Liver (tissue), 9 donors: ENCODE results near the gene DCAF5. TPM values are rescaled to one million over a fixed set of nuclear protein-coding genes. Genes with fewer than 3 reads are reported as not detected.

Source experiments
- DNase-seq: peaks from one replicate; pipeline ENCODE4 v3.0.0-alpha.2; 2017; ENCODE audit warnings: low spot score
- H3K27ac ChIP-seq, 2 donors: one replicate each; pipeline ENCODE4 v1.7.0; 2013; ENCODE audit warnings: inconsistent platforms in 2 of 2, low read length in 2 of 2, control low read depth in 1 of 2, low read depth in 1 of 2, mild to moderate bottlenecking in 1 of 2
- H3K27me3 ChIP-seq, 4 donors: one replicate each; pipeline versions ENCODE4 v1.6.1 to v1.7.0; 2013; ENCODE audit warnings: low read length in 3 of 4, inconsistent platforms in 1 of 4, mild to moderate bottlenecking in 1 of 4, moderate library complexity in 1 of 4; ENCODE audit not compliant: control insufficient read depth in 4 of 4, insufficient read depth in 4 of 4
- H3K36me3 ChIP-seq, 4 donors: one replicate each; pipeline versions ENCODE4 v1.6.1 to v1.7.0; 2013; ENCODE audit warnings: low read length in 3 of 4, mild to moderate bottlenecking in 3 of 4, low read depth in 1 of 4, moderate library complexity in 1 of 4; ENCODE audit not compliant: control insufficient read depth in 4 of 4, insufficient read depth in 3 of 4
- H3K4me1 ChIP-seq, 4 donors: one replicate each; pipeline versions ENCODE4 v1.6.1 to v1.7.0; 2013; ENCODE audit warnings: low read length in 3 of 4, mild to moderate bottlenecking in 3 of 4, moderate library complexity in 1 of 4; ENCODE audit not compliant: control insufficient read depth in 4 of 4, insufficient read depth in 4 of 4
- H3K4me3 ChIP-seq, 3 donors: one replicate each; pipeline versions ENCODE4 v1.6.1 to v1.7.0; 2013; ENCODE audit warnings: low read length in 3 of 3, control low read depth in 1 of 3, low read depth in 1 of 3, mild to moderate bottlenecking in 1 of 3
- H3K9ac ChIP-seq, 2 donors: one replicate each; pipeline ENCODE4 v1.7.0; 2013; ENCODE audit warnings: low read length in 2 of 2, mild to moderate bottlenecking in 2 of 2, moderate library complexity in 2 of 2, control low read depth in 1 of 2, low read depth in 1 of 2
- H3K9me3 ChIP-seq, 4 donors: one replicate each; pipeline versions ENCODE4 v1.6.1 to v1.7.0; 2013; ENCODE audit warnings: low read length in 3 of 4; ENCODE audit not compliant: control insufficient read depth in 4 of 4
- EGR1 ChIP-seq, 2 donors: IDR thresholded peaks; 2 replicates each; pipeline ENCODE4 v1.6.1; 2016 to 2018; ENCODE audit warnings: antibody characterized with exemption in 2 of 2, low read depth in 2 of 2
- FOXA1 ChIP-seq: IDR thresholded peaks from 2 replicates; pipeline ENCODE4 v1.6.1; 2016; ENCODE audit warnings: antibody characterized with exemption
- FOXA2 ChIP-seq: IDR thresholded peaks from 2 replicates; pipeline ENCODE4 v1.6.1; 2016; ENCODE audit warnings: antibody characterized with exemption
- GABPA ChIP-seq, 2 donors: IDR thresholded peaks in 1 of 2; conservative IDR thresholded peaks in 1 of 2; 2 replicates each; pipeline ENCODE4 v1.6.1; 2016; ENCODE audit warnings: antibody characterized with exemption in 2 of 2, mild to moderate bottlenecking in 1 of 2, moderate library complexity in 1 of 2
- HNF4A ChIP-seq, 2 donors: conservative IDR thresholded peaks; 2 replicates each; pipeline ENCODE4 v1.6.1; 2016; ENCODE audit warnings: antibody characterized with exemption in 2 of 2, mild to moderate bottlenecking in 2 of 2
- HNF4G ChIP-seq: IDR thresholded peaks from 2 replicates; pipeline ENCODE4 v1.6.1; 2016; ENCODE audit warnings: antibody characterized with exemption
- JUND ChIP-seq, 2 donors: IDR thresholded peaks; 2 replicates each; pipeline ENCODE4 v1.6.1; 2016; ENCODE audit warnings: antibody characterized with exemption in 2 of 2
- NR2F2 ChIP-seq: IDR thresholded peaks from 2 replicates; pipeline ENCODE4 v1.6.1; 2016; ENCODE audit warnings: antibody characterized with exemption
- RAD21 ChIP-seq, 2 donors: IDR thresholded peaks; 2 replicates each; pipeline ENCODE4 v1.6.1; 2016; ENCODE audit warnings: antibody characterized with exemption in 2 of 2, mild to moderate bottlenecking in 2 of 2
- RXRA ChIP-seq, 2 donors: IDR thresholded peaks; 2 replicates each; pipeline ENCODE4 v1.6.1; 2017 to 2018; ENCODE audit warnings: antibody characterized with exemption in 2 of 2, mild to moderate bottlenecking in 1 of 2
- SP1 ChIP-seq: IDR thresholded peaks from 2 replicates; pipeline ENCODE4 v1.6.1; 2018; ENCODE audit warnings: antibody characterized with exemption, mild to moderate bottlenecking
- TAF1 ChIP-seq: conservative IDR thresholded peaks from 2 replicates; pipeline ENCODE4 v1.6.1; 2016; ENCODE audit warnings: antibody characterized with exemption, mild to moderate bottlenecking
- YY1 ChIP-seq: IDR thresholded peaks from 2 replicates; pipeline ENCODE4 v1.6.1; 2016; ENCODE audit warnings: antibody characterized with exemption, mild to moderate bottlenecking
- WGBS: extraction: QIAGEN DNeasy Blood & Tissue Kit; methylation state at CpG from one replicate; pipeline ENCODE4 v1.1.7; 2013; 5-methylcytosine and 5-hydroxymethylcytosine counted together
- polyA plus RNA-seq, 2 donors: library from polyadenylated mRNA; stranded (reverse) in 1 of 2; unstranded in 1 of 2; fragments of 200-250 nt in 1 of 2; fragments of >200 nt in 1 of 2; fragmentation: Nextera tagmentation in 1 of 2; extraction: Ambion mirVana in 1 of 2; gene quantifications; one replicate each; pipeline versions ENCODE4 v1.2.1 to v1.2.3, GENCODE V29; 2013 to 2015
- total RNA-seq, 2 donors: library from RNA; depleted of rRNA; stranded (reverse); fragments of >200 nt; gene quantifications; one replicate each; pipeline ENCODE4 v1.2.3, GENCODE V29; 2014
- TF ChIP-seq, protein P1 (sequence below): IDR thresholded peaks from 2 replicates; pipeline ENCODE4 v1.6.1; 2016; ENCODE audit warnings: antibody characterized with exemption
- TF ChIP-seq, protein P2 (sequence below): IDR thresholded peaks from 2 replicates; pipeline ENCODE4 v1.6.1; 2016; ENCODE audit warnings: antibody characterized with exemption
- TF ChIP-seq, protein P3 (sequence below): fragments of 150-350 bp; IDR thresholded peaks from 2 replicates; pipeline ENCODE4 v1.5.1; 2017; ENCODE audit warnings: improper control_type of control experiment, low read depth, low read length; ENCODE audit not compliant: missing input control
- TF ChIP-seq, protein P4 (sequence below): IDR thresholded peaks from 2 replicates; pipeline ENCODE4 v1.6.1; 2016; ENCODE audit warnings: antibody characterized with exemption, mild to moderate bottlenecking
- TF ChIP-seq, protein P5 (sequence below): IDR thresholded peaks from 2 replicates; pipeline ENCODE4 v1.6.1; 2016; ENCODE audit warnings: antibody characterized with exemption
- donor health status: healthy.
- donor health status: healthy.
- donor health status: healthy.
- donor health status: healthy.
- donor health status: healthy.

The DCAF5 gene
- total and polyA plus RNA-seq, 4 donors, result 12.9 to 18.1 (median 14.5) TPM

DNA sequence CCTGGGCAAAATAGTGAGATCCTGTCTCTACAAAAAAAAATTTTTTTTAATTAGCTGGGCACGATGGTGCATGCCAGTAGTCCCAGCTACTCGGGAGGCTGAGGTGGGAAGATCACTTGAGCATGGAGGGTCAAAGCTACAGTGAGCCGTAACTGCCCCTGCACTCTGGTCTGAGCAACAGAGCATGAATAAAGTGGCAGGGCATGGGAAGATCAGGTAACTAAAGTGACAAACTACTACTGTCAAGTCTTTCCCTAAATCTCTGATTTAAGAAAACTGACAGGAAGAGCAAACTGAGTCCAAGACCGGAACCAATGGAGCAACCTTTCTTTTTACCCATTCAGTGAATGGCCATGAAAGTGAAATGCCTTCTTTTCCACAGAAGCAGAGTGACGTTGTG is 10.8 kb downstream of the DCAF5 start:
- H3K27ac ChIP-seq, result peak overlapping the region in 1 of 2 donors; percentile 26
- no peak overlapping the region for H3K9ac ChIP-seq
- H3K36me3 ChIP-seq, result peaks cover 0 to 3% (median 1%) of the 10 kb centered on the region in 4 donors
- H3K9me3 ChIP-seq, result no peaks in the 10 kb centered on the region
- H3K4me3 ChIP-seq, result no peak overlapping the region
- no peaks in the 10 kb centered on the region for H3K27me3 ChIP-seq
- WGBS, result 95% methylated on average over 5 of the region's 5 CpGs
- DNase-seq, result no peak
- no peak for TF ChIP-seq SP1
- H3K4me1 ChIP-seq, result peaks cover 0 to 22% (median 3%) of the 10 kb centered on the region in 4 donors

DNA sequence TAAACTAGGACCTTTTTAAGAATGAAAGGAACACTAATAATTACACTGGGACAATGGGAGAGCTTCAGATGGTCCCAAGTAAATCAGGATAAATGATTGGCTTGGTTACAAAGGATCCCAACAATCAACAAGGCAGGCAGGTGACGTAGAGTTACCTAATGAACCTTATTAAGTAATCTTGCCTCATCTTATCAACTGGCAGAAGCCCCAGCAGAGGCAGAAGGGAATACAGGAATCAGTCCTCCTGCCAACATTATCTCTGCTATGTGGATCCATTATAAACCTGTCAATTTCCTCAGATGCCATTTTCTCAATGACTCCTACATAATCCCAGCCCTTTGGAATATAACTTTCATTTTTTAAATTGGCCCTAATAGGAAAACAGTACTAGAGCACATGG is 11.4 kb downstream of the DCAF5 start:
- Histone ChIP-seq H3K27me3 (no peaks in the 10 kb centered on the region), H3K4me3 (no peak overlapping the region), H3K9ac (no peak overlapping the region), H3K9me3 (no peaks in the 10 kb centered on the region), H3K36me3 (peaks cover 0 to 3% (median 1%) of the 10 kb centered on the region in 4 donors), H3K27ac (peak overlapping the region in 1 of 2 donors; percentile 26), H3K4me1 (peaks cover 0 to 22% (median 3%) of the 10 kb centered on the region in 4 donors)
- 33% methylated on average over 1 of the region's 1 CpG for WGBS
- DNase-seq, result no peak
- TF ChIP-seq, protein P1, sequence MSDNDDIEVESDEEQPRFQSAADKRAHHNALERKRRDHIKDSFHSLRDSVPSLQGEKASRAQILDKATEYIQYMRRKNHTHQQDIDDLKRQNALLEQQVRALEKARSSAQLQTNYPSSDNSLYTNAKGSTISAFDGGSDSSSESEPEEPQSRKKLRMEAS, result no peak
- TF ChIP-seq NR2F2, result no peak
- TF ChIP-seq FOXA1, result no peak
- no peak for TF ChIP-seq YY1
- TF ChIP-seq JUND (IDR thresholded peaks at IDR 0.05), result no peak
- no peak for TF ChIP-seq HNF4G
- no peak for TF ChIP-seq RAD21 (IDR thresholded peaks at IDR 0.05)
- peak in 1 of 2 donors; percentile 9 for TF ChIP-seq HNF4A (conservative IDR thresholded peaks at IDR 0.05)
- TF ChIP-seq FOXA2, result no peak

DNA sequence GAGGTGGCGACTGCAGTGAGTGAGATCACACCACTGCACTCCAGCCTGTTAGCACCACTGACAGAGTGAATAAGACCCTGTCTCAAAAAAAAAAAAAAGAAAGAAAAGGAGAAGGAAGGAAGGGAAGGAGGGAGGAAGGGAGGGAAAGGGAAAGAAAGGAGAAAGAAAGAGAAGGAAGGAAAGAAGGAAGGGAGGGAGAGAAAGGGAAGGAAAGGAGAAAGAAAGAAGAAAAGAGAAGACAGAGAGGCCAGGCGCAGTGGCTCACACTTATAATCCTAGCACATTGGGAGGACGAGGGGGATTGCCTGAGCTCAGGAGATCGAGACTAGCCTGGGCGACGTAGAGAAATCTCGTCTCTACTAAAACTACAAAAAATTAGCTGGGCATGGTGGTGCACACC is 13.2 kb downstream of the DCAF5 start:
- Histone ChIP-seq H3K27me3 (no peaks in the 10 kb centered on the region), H3K36me3 (peaks cover 0 to 3% (median 1%) of the 10 kb centered on the region in 4 donors), H3K4me1 (peaks cover 0 to 16% (median 3%) of the 10 kb centered on the region in 4 donors), H3K9ac (no peak overlapping the region), H3K4me3 (no peak overlapping the region), H3K27ac (no peak overlapping the region), H3K9me3 (no peaks in the 10 kb centered on the region)
- TF ChIP-seq HNF4A (conservative IDR thresholded peaks at IDR 0.05), result no peak
- no peak for TF ChIP-seq NR2F2
- TF ChIP-seq TAF1, result no peak
- TF ChIP-seq, protein P2, sequence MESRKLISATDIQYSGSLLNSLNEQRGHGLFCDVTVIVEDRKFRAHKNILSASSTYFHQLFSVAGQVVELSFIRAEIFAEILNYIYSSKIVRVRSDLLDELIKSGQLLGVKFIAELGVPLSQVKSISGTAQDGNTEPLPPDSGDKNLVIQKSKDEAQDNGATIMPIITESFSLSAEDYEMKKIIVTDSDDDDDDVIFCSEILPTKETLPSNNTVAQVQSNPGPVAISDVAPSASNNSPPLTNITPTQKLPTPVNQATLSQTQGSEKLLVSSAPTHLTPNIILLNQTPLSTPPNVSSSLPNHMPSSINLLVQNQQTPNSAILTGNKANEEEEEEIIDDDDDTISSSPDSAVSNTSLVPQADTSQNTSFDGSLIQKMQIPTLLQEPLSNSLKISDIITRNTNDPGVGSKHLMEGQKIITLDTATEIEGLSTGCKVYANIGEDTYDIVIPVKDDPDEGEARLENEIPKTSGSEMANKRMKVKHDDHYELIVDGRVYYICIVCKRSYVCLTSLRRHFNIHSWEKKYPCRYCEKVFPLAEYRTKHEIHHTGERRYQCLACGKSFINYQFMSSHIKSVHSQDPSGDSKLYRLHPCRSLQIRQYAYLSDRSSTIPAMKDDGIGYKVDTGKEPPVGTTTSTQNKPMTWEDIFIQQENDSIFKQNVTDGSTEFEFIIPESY, result no peak
- no peak for TF ChIP-seq SP1
- no peak for TF ChIP-seq FOXA1
- TF ChIP-seq, protein P1, result no peak
- no peak for TF ChIP-seq EGR1 (IDR thresholded peaks at IDR 0.05; ENCODE audit: low read depth in 2 of 2)
- no peak for TF ChIP-seq GABPA (IDR thresholded peaks at IDR 0.05 in 1 of 2, conservative IDR thresholded peaks at IDR 0.05 in 1 of 2)
- TF ChIP-seq FOXA2, result no peak
- TF ChIP-seq YY1, result no peak
- TF ChIP-seq RXRA (IDR thresholded peaks at IDR 0.05), result no peak
- no peak for TF ChIP-seq HNF4G
- no peak for TF ChIP-seq JUND (IDR thresholded peaks at IDR 0.05)
- TF ChIP-seq RAD21 (IDR thresholded peaks at IDR 0.05), result no peak
- TF ChIP-seq, protein P3, sequence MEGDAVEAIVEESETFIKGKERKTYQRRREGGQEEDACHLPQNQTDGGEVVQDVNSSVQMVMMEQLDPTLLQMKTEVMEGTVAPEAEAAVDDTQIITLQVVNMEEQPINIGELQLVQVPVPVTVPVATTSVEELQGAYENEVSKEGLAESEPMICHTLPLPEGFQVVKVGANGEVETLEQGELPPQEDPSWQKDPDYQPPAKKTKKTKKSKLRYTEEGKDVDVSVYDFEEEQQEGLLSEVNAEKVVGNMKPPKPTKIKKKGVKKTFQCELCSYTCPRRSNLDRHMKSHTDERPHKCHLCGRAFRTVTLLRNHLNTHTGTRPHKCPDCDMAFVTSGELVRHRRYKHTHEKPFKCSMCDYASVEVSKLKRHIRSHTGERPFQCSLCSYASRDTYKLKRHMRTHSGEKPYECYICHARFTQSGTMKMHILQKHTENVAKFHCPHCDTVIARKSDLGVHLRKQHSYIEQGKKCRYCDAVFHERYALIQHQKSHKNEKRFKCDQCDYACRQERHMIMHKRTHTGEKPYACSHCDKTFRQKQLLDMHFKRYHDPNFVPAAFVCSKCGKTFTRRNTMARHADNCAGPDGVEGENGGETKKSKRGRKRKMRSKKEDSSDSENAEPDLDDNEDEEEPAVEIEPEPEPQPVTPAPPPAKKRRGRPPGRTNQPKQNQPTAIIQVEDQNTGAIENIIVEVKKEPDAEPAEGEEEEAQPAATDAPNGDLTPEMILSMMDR, result no peak
- TF ChIP-seq, protein P4, sequence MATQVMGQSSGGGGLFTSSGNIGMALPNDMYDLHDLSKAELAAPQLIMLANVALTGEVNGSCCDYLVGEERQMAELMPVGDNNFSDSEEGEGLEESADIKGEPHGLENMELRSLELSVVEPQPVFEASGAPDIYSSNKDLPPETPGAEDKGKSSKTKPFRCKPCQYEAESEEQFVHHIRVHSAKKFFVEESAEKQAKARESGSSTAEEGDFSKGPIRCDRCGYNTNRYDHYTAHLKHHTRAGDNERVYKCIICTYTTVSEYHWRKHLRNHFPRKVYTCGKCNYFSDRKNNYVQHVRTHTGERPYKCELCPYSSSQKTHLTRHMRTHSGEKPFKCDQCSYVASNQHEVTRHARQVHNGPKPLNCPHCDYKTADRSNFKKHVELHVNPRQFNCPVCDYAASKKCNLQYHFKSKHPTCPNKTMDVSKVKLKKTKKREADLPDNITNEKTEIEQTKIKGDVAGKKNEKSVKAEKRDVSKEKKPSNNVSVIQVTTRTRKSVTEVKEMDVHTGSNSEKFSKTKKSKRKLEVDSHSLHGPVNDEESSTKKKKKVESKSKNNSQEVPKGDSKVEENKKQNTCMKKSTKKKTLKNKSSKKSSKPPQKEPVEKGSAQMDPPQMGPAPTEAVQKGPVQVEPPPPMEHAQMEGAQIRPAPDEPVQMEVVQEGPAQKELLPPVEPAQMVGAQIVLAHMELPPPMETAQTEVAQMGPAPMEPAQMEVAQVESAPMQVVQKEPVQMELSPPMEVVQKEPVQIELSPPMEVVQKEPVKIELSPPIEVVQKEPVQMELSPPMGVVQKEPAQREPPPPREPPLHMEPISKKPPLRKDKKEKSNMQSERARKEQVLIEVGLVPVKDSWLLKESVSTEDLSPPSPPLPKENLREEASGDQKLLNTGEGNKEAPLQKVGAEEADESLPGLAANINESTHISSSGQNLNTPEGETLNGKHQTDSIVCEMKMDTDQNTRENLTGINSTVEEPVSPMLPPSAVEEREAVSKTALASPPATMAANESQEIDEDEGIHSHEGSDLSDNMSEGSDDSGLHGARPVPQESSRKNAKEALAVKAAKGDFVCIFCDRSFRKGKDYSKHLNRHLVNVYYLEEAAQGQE, result no peak
- TF ChIP-seq, protein P5, sequence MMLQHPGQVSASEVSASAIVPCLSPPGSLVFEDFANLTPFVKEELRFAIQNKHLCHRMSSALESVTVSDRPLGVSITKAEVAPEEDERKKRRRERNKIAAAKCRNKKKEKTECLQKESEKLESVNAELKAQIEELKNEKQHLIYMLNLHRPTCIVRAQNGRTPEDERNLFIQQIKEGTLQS, result no peak
- 81% methylated on average over 7 of the region's 7 CpGs for WGBS
- no peak for DNase-seq
